ENCODE results near the gene TUBA3D.
A peak's percentile ranks its signal among the peaks of the same experiment; 100 is the strongest.
"Not testable (repeated sequence)": the region's sequence is repeated elsewhere in the genome, so short reads cannot be mapped to it uniquely, and the experiment has no call there.

TUBA3D gene

DNA sequence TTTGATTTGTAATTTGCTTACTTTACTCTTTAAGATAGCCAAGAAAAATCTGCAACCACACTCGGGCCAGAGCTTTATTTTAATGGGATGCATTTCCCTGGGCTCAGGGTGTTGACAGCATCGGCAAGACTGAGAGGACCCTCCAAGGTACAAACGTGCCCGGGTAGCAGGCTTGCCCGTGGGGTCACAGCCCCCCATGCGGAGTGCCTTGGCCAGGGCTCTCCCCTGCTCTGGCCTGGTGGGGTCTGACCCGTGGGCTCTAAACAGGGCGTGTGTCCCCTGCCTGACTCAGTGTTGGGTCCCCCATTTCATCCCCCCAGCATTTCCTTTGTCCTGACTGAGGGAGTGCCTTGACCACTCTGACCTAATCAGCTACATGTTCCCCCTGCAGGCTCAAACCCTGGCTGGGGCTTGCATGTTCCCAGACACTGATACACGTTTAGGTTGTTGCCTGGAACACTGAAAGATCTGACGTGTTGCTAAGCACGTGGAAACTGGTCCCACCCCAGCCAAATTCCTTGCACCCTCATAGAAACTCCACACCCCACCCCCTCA lies 9.1 kb downstream of the TUBA3D start:
- not testable (repeated sequence) for DNase-seq

DNA sequence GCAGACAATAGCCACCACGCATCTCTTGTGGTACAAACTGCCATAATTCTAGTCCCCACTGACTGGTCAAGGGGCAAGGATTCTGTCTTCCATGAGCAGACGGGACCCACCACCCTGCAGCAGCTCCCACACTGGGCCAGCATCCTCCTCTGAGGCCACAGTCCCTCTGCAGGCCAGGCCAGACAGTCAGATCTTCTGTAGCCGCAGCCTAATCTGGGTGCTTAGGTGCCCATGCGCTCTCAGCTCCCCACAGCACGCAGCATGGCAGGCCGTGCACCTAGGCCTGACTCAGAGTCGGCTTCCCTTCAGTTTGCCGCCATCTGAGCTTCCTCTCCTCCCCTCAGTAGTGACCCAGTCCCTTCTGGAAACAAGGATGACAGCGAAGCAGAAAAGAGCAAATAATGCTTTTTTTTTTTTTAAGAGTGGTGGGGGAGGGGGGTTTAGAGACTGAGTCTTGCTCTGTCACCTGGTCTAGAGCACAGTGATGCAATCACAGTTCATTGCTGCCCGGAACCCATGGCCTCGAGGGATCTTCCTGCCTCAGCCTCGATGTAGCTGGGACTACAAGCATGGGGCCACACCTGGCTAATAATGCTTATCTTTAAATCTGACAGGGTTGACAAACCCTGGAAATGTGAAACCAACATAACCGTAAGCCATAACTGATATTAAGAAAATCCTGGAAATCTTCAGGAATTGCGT lies 10.4 kb downstream of the TUBA3D start:
- not testable (repeated sequence) for DNase-seq

DNA sequence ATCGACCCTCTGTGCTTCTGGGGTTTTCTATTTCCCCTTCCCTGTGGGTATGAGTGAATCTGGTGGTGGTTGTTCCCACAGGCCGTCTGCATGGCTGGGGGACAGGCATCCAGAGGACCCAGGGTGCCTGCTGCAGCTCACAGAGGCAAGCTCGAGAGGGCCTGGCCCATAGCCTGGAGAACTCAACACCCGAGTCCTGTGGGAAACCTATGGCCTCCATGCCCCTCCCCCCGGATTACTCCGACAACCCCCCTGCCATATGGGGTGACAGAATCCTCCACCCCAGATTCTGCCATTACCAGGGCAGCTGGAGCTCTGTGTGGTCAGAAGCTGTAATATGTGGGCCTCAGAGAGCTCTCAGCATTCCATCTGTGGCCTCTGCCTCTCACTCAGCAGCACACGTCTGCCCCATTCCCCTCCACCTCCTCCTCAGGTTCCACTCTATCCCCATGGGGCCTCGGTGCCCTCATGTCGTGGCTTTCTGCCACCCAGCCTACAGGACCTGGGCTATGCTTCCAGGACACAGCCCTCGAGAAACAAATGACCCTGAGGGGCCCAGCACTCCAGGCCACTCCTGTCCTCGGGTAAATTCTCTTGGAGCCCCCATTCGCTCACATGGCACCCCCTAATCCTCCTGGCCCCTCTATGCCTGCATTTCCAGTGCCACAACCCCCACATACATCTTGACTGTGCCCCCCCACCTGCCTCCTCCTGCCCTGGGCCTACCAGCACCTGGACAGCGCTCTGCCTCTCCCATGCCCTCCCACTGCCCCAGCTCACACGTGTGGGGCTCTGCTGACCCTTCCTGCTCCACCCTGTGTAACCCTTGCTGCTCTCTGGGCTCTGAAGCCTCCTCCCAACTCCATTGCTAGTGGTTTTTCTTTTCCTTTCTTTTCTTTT lies 12.6 kb downstream of the TUBA3D start:
- DNase-seq: no peak

DNA sequence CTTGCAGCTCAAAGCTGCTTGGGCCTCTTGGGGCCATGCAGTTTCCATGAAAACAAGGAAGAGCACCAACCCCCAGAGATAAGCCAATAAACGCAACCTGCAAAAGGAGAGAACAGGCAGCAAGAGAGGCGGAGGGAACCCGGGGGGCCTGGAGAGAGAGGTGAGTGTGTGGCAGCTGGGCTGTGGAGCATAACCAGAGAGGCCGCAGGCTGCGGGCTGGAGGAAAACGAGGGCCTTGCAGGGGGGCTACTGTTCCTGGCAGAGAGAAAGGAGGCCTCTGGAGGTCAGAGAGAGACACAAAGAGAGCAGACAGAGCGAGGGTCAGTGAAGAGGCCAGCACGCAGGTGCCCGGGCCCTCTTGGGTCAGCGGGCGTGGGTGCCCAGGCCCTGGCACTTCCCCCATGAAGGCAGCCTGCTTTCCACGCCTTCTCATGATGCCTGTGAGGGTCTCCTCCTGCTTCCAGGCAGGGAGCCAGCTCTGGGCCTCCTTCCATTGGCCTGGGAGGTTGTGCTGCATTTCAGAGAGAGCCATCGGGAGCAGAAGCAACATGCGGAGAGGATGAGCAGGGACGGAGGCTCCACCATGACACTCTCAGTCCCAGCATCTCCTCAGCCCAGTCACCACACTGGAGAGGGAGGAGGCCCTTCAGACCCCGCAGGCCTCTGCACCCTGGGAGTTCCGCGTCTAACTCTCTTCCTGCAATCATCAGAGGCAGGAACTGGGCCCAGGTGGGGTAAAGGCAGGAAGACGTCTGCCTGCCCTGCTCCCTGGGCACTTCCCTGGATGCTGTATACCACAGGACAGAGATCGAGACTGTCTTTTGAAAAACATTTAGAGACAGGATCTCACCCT lies 14.9 kb downstream of the TUBA3D start:
- peak; percentile 16 to 24 for DNase-seq

DNA sequence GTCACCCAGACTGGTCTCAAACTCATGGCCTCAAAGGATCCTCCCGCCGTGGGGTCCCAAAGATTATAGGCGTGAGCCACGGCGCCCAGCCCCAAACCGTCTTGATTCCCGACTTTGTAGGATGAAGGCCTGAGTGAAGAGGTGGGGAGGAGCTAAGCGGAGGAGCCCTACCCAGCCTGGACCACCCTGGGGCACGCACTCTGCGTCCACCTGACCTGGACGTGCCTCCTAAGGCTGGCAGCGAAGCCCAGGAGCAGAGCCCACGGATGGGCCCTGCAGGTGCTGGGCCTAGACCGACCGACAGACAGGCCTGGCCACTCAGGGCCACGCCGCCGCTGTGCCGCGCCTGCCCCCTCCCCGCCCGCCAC lies 15.5 kb downstream of the TUBA3D start:
- not testable (repeated sequence) for DNase-seq

DNA sequence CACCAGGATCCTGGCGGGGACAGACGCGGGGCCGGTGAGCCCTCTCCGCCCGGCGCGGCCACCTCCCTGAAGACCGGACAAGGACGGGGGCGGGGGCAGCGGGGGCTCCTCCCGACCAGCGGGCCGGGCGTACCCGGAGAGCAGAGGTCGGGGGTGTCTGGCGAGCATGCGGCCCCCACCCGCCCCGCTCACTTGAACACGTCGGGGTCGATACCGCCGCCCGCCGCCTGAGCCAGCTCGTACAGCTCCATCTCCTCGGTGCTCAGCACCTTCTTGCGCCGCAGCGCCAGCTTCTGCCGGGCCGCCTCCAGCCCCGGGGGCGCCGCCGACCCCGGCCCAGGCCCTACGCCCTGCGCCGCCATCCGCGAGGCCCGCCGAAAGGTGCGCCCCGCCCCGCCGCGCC lies 16.1 kb downstream of the TUBA3D start, which contains the start of gene MZT2A:
MZT2A (minus strand) TSS at position 383 of the 403 bp plus-strand sequence; CDS start at position 362, 21 bp downstream.
- not testable (repeated sequence) for DNase-seq

DNA sequence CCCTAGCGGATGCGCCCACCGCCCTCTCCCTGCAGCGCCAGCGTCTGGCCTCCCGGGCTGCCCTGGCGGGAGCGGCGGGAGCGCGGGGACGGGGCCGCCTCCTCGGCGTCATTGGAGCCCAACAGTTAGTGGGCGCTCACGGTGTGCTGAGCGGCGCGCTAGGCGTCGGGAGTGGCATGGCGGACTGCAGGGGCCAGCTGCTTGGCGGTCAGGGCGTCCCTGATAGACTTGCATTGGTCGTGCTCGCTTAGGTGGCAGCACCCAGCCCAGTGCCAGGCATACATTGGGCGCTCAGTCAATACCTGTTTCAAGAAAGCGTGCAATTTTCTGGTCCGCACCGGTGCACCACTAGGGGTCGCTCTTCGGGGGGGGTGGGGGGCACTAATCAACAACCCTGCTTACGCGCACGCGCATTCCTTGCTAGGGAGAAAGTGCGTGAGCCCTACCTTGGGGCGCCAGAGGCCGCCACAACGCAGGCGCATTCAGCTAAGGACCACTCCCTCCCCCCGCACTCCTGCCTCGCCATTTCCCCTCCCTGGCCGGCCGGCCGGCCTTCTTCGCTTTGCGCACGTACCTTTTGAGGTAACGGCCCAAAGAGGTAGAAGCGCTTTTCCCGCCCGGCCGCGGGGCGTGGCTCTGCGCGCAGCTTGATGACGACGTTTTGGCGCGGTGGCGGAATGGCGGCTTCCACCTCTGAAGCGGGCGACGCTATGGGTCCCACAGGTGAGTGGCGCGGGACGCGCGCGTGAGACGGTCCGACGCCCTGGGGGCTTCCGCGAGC lies 16.7 kb downstream of the TUBA3D start:
- peak; percentile 90 to 95 for DNase-seq

DNA sequence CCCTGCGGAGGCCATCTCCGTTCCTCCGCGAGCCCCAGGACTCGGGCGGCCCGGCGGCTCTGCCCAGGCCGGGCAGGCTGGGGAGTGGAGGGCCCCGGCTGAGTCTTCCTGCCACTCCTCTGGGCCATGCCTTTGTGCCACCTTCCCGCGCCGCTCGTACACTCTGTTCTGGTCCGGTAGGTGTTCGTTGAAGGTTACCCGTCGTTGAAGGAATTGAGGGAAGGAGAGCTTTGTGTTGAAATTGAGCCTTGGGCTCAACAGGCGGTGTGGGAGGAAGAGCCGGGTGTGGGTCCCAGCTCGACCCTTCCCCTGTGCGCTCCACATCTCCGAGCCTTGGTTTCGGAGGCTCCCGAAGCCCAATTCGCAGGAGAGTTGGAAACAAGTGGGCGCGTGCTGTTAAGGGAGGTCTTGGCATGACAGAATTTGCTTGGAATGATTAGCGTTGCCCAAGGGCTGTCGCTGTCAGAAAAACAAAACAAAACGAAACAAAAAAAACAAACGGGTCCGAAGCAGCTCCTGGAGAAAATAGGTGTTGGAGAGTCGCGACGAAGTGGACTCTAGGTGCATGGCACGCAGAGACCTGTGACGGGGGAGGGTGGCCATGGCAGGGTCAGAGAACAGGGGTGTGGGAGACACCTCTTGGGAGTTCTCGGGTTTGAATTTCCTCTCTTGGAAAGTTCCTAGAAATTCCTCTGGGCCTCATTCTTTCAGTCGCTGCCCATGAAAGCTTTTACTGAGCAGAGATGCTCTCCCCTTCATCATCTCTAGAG lies 17.5 kb downstream of the TUBA3D start:
- DNase-seq: no peak

DNA sequence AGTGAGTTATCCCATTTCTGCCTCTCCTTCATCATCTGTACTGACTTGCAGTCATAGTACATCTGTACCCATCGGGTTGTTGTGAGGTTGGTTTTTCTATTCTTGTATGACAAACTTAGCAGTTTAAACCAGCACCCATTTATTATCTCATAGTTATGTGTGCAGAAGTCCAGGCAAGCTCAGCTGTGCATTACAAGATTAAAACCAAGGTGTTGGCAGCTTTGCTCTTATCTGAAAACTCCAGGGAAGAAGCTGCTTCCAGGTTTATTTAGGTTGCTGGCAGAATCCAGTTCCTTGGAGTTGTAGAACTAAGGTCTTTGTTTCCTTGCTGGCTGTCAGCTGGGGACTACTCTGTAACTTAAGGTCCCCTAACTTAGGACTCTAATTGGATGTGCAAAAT lies 19.6 kb downstream of the TUBA3D start:
- not testable (repeated sequence) for DNase-seq

DNA sequence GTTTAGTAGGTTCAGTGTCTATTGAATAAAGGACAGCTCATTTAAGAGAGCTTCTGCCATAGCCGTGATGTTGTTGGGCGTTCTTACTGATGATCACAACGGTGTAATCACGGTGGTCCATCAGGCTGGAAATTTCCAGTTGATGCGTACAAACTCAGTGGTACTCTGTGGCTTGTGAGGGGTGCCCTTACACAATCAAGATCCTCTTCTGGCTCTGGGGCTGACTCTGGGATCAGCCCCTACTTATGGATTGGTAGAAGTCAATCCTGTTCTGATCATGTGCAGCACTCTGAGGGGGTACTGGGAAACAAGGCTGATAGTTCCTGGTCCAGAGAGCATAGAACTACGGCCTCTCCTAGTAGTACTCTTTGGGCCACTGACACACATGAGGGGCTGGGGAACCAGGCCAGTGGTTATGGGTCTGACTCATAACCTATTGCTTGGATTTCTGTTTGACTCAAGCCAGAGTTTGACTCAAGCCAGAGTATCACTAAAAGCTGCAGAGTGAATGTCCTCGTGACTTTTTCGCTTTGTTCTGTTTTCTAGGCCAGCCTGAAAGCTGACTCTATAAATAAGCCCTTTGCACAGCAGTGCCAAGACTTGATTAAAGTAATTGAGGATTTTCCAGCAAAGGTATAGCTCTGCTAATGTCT lies 22.5 kb downstream of the TUBA3D start:
- DNase-seq: not testable (repeated sequence)

DNA sequence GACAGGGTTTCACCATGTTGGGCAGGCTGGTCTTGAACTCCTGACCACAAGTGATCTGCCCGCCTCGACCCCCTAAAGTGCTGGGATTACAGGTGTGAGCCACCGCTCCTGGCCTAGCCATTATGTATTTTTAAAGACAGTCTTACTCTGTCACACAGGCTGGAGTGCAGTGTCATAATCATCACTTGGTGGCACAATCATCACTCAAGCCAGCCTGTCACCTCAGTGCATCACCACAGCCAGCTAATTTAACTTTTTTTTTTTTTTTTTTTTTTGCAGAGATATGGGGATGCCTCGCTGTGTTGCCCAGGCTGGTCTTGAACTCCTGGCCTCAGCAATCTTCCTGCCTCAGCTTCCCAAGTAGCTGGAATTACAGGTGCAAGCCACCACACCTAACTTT lies 27.7 kb downstream of the TUBA3D start:
- DNase-seq: not testable (repeated sequence)

DNA sequence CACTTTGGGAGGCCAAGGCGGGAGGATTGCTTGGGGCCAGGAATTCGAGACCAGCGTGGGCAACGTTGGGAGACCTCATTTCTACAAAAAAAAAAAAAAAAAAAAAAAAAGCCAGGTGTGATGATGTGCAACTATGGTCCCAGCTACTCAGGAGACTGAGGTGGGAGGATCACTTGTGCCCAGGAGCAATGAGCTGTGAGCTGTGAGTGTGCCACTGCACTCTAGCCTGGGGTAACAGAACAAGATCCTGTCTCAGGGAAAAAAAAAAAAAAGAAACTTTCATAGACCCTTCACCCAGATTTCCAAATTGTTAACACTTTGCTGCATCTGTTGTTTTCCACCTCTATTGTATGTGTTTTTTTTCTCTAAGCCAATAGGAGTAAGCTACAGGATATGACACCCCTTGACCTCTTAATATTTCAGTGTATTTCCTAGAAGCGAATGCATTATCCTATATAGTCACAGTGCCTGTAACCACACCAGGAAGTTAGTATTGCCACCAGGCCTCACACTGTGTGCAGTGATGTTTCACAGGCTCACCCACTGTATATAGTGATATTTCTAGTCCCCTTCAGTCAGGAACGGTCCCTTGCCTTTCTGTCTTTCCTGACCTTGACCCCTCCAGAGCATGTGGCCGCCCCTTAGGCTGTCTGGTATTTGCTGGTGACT lies 28.3 kb downstream of the TUBA3D start:
- not testable (repeated sequence) for DNase-seq

DNA sequence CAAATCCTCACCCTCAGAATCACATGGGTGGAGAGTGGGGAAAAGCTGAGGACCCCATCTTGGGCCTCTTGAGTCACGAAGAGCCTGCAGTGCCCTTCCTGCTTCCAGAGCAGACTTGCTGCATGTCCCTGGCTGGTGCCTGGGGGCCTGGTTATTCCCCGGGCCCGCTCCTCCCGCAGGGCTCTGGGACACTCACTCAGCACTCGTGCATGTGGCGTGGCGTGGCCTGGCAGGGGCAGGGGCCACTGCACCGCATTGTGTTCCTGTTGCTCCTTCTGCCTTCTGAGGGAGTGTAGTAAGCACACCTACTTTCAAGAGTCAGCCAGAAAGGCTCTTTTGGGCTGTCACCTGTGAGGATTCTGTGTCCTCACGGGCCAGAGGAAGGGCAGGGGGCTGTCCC lies 33.7 kb downstream of the TUBA3D start:
- no peak for DNase-seq

DNA sequence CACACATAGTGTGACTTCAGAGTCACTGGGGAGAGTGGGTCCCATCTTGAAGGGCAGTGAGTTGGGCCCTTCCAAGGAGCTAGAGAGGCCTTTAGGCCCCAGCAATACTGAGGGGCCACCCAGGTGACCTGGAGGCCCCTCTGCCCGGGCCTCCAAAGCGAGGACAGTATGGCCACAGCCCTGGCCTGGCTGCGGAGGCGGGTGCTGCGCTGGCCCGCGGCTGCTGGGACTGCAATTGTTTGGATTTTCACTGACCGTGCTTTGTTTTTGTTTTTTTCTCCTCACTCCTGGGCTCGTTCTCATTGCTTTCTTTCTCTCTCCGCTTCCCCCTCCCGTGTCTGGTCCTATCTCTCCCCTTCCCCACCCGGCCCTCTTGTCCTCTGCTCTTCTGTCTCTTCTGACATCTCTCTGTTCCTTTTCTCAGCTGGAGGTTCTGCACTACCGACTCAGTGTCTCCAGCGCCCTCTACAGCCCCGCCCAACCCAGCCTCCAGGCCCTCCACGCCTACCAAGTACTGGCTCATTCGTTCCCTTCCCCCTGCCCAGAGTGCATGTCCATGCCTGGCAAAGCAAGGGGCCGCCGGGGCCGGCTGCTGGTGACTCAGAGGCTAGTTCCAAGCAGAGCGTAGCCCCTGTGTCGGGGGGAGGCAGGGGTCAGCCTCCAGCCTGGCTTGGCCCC lies 35.5 kb downstream of the TUBA3D start:
- DNase-seq: not testable (repeated sequence)

DNA sequence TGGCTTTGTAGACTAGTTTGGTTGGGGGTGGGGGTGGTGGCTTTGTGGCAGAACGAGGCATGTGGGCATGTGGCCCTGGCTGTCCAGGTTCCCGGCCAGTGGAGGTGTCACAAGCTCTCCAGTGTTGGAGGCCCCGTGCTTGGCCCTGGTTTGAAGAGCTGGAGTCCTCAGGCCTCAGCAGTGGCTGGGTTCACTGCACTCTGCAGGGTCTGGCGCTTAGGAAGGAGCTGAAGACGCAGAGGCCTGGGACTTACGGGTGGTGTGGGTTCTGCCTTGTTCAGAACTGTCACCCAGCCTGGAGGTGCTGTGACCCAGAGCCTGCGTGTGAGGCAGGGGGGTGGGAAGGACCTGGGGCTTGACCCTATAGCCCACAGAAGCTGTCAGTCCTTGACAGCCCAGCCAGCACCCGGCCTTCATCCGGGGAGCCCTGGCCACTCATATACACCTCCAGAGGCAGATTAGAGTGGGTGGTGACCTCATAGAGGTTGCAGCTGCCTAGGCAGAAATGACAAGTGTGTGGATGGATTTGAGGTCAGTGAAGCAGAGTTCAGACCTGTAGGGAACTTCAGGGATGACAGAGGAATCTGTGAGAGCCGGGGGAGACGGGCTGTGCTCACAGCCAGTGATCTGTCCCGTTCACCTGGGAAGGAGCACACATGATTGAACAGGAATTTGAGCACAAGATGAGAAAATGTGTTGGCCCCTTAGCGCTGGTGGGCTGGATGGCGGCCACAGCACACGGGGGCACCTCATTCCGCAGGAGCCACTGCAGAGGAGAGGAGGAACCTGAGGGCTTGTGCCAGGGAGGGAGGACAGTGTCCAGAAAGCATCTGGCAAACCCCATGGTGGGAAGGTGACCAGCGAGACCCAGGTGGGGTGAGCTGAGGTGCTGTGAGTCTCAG lies 36.3 kb downstream of the TUBA3D start:
- DNase-seq: not testable (repeated sequence)

DNA sequence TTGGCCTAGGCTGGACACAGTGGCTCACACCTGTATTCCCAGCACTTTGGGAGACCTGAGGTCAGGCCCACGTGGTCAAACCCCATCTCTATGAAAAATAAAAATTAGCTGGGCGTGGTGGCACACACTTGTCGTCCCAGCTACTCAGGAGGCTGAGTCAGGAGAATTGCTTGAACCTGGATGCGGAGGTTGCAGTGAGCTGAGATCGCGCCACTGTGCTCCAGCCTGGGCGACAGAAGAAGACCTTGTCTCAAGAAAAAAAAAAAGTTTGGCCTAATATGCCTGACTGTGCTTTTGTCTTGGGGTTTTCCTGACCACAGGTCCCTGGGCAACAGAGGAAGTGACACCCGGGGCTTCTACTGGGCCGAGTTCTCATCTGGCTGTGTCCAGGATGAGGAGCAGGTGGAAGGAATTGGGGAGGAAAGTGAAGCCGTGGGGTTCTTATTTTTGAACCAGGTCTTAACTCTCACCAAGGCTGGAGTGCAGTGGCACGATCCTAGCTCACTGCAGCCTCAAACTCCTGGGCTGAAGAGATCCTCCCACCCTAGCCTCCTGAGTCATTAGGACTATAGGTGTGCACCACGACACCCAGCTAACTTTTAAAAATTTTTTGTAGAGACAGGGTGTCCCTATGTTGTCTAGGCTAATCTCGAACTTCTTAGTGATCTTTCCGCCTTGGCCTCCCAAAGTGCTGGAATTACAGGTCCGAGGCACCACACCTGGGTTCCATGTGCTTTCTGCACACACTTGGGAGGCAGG lies 38.7 kb downstream of the TUBA3D start:
- not testable (repeated sequence) for DNase-seq

DNA sequence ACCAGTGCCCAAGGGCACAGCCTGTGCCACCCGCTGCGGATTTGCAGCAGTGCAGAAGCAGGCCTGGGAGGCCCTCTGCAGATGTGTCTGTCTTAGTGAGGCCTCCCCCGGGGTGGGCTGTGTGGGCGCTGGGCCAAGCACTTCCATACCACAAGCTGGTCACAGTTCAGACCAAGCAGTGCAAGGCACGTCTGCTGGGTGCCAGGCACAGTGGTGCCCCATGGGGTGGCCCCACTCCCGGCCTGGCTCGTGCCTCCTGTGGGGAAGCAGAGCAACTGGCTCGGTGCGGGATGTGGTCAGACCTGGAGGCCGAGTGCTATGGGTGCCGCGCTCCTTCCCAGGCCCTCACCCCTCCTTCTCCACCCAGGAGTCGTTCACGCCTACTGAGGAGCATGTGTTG lies 39.3 kb downstream of the TUBA3D start:
- DNase-seq: not testable (repeated sequence)
